HepG2 (cell line): ENCODE data around the gene SBNO2. TPM values are rescaled to one million over a fixed set of nuclear protein-coding genes. Genes with fewer than 3 reads are reported as not detected.

ENCODE experiments used
- GABPA ChIP-seq, 2 experiments: IDR thresholded peaks; 2 replicates each; pipeline ENCODE4 v1.6.1; 2011 to 2016; ENCODE audit warnings: low read depth in 2 of 2, low read length in 1 of 2, missing biosample characterization in 1 of 2, missing genetic modification characterization in 1 of 2
- LCORL ChIP-seq, 2 experiments: fragments of 450-650 bp in 1 of 2; sonication (generic) in 1 of 2; formaldehyde crosslinking in 1 of 2; IDR thresholded peaks; 2 replicates each; pipeline versions ENCODE4 v1.5.0 to v1.6.1; 2017 to 2020; ENCODE audit warnings: antibody characterized with exemption in 1 of 2, missing genetic modification reagents in 1 of 2
- MAZ ChIP-seq, 2 experiments: sonication (generic) in 1 of 2; formaldehyde crosslinking in 1 of 2; IDR thresholded peaks; 2 replicates each; pipeline versions ENCODE4 v1.5.0 to v1.6.1; 2012 to 2020; ENCODE audit warnings: low read depth in 2 of 2, mild to moderate bottlenecking in 2 of 2, borderline replicate concordance in 1 of 2, improper control_type of control experiment in 1 of 2, low read length in 1 of 2, missing genetic modification reagents in 1 of 2, moderate library complexity in 1 of 2
- MLLT10 ChIP-seq: sonication (generic); formaldehyde crosslinking; IDR thresholded peaks from 2 replicates; pipeline ENCODE4 v1.4.0; 2020; ENCODE audit warnings: missing genetic modification reagents
- PAWR ChIP-seq: sonication (generic); formaldehyde crosslinking; IDR thresholded peaks from 2 replicates; pipeline ENCODE4 v1.4.0; 2020; ENCODE audit warnings: missing genetic modification reagents, mild to moderate bottlenecking, borderline replicate concordance
- SALL2 ChIP-seq: sonication (generic); formaldehyde crosslinking; IDR thresholded peaks from 2 replicates; pipeline ENCODE4 v1.8.1; 2023; ENCODE audit warnings: mild to moderate bottlenecking, missing genetic modification reagents, inconsistent platforms
- SOX6 ChIP-seq, 2 experiments: fragments of 450-650 bp in 1 of 2; sonication (generic) in 1 of 2; formaldehyde crosslinking in 1 of 2; IDR thresholded peaks; 2 replicates each; pipeline versions ENCODE4 v1.4.0 to v1.6.1; 2017 to 2020; ENCODE audit warnings: antibody characterized with exemption in 1 of 2, mild to moderate bottlenecking in 1 of 2, missing genetic modification reagents in 1 of 2
- TEAD2 ChIP-seq: sonication (generic); formaldehyde crosslinking; IDR thresholded peaks from 2 replicates; pipeline ENCODE4 v1.9.0; 2021; ENCODE audit warnings: missing genetic modification reagents
- TEAD3 ChIP-seq: optimal IDR thresholded peaks from 2 replicates; pipeline ENCODE3; 2016; ENCODE audit warnings: borderline replicate concordance
- ZFYVE20 ChIP-seq: sonication (generic); formaldehyde crosslinking; IDR thresholded peaks from 2 replicates; pipeline ENCODE4 v1.8.0; 2023; ENCODE audit warnings: low read depth, mild to moderate bottlenecking, moderate library complexity, missing genetic modification reagents, borderline replicate concordance
- ZNF205 ChIP-seq: IDR thresholded peaks from 2 replicates; pipeline ENCODE4 v1.6.1; 2018; ENCODE audit warnings: missing biosample characterization, missing genetic modification reagents
- ZNF530 ChIP-seq: sonication (generic); formaldehyde crosslinking; IDR thresholded peaks from 2 replicates; pipeline ENCODE4 v1.5.0; 2020; ENCODE audit warnings: low read depth, mild to moderate bottlenecking, missing genetic modification reagents
- ZNF614 ChIP-seq: IDR thresholded peaks from 2 replicates; pipeline ENCODE4 v1.6.1; 2018; ENCODE audit warnings: missing biosample characterization, missing genetic modification reagents, inconsistent platforms, borderline replicate concordance
- ZNF629 ChIP-seq: sonication (generic); formaldehyde crosslinking; conservative IDR thresholded peaks from 2 replicates; pipeline ENCODE4 v1.5.0; 2020; ENCODE audit warnings: missing genetic modification reagents
- ZNF776 ChIP-seq: sonication (generic); formaldehyde crosslinking; IDR thresholded peaks from 2 replicates; pipeline ENCODE4 v1.4.0; 2020; ENCODE audit warnings: mild to moderate bottlenecking, missing genetic modification reagents
- ZSCAN21 ChIP-seq: sonication (generic); formaldehyde crosslinking; IDR thresholded peaks from 2 replicates; pipeline ENCODE4 v1.8.0; 2022; ENCODE audit warnings: mild to moderate bottlenecking, missing genetic modification reagents, moderate library complexity, borderline replicate concordance
- polyA plus RNA-seq, 8 experiments: library from polyadenylated mRNA; depleted of rRNA in 3 of 8; stranded (reverse) in 7 of 8; unstranded in 1 of 8; fragments of >200 nt; fragmentation: Illumina TruSeq in 4 of 8; extraction: Trizol in 4 of 8; gene quantifications; 2 replicates each; pipeline versions ENCODE4 v1.2.1 to v1.2.3, GENCODE V29; 2011 to 2016; ENCODE audit warnings: low read depth in 4 of 8, missing spikeins in 1 of 8, mixed read lengths in 1 of 8; ENCODE audit not compliant: insufficient read depth in 1 of 8
- total RNA-seq, 5 experiments: library from RNA; depleted of rRNA; stranded (reverse); fragments of >200 nt; fragmentation: Illumina TruSeq; extraction: Trizol; gene quantifications; 2 replicates each; pipeline ENCODE4 v1.2.3, GENCODE V29; 2016; ENCODE audit warnings: low read depth in 1 of 5
- TF ChIP-seq, protein P1 (sequence below): IDR thresholded peaks from 2 replicates; pipeline ENCODE4 v1.6.1; 2016; ENCODE audit warnings: mild to moderate bottlenecking, missing biosample characterization, missing genetic modification reagents
- TF ChIP-seq, protein P2 (sequence below): IDR thresholded peaks from 2 replicates; pipeline ENCODE4 v1.6.1; 2016; ENCODE audit warnings: missing biosample characterization, missing genetic modification reagents, low read depth
- TF ChIP-seq, protein P3 (sequence below): sonication (generic); formaldehyde crosslinking; IDR thresholded peaks from 2 replicates; pipeline ENCODE4 v1.8.1; 2023; ENCODE audit warnings: mild to moderate bottlenecking, moderate library complexity, missing genetic modification reagents
- TF ChIP-seq, protein P4 (sequence below): sonication (generic); formaldehyde crosslinking; IDR thresholded peaks from 2 replicates; pipeline ENCODE4 v1.4.0; 2020; ENCODE audit warnings: missing genetic modification reagents, mild to moderate bottlenecking, borderline replicate concordance

The SBNO2 gene
- total and polyA plus RNA-seq, 2 of the 13 experiments (the other 11 are each of a cell fraction or from before 2014, with no cell fraction given), result 8.6 to 10.4 TPM

DNA sequence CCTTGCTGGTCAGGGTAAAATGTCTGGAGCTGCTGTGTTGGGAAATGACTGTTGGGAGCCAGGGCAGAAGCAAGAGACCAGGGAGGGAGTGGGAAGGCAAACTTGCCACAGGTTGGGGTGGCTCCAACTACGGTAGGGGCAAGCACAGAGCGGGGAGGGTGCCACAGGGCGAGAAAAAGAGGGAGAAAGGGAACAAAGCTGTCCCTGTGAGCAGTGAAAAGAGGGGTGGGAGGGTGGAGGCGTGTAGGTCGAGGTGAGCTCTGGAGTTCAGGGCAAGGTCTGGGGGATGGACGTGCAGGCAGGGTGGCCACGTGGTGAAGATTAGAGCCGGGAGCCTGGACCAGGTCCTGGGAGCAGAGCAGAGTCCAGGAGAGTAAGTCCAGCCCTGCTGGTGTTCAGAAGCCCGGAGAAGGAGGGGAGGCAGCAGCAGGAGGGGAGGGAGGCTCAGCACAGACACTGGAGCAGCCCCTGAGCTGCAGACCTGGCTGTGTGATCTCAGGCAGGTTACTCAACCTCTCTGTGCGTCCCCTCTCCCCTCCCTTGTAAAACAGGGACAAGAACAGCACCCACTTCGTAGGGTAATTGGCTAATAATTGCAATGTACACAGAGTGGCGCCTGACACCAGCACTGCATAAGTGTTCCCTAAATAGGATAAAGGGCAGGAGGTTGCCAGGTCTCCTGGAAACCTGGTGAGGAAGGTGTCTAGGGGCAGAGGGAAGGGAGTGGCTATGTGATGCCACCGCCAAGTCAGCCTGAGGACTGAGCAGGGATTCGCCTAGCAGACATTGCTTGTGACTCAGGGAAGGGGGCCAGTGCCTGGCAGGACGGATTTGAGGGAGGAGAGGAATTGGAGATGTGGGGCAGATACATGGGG is 75.7 kb downstream of the SBNO2 start (continued):
- no peak for TF ChIP-seq MLLT10
- TF ChIP-seq SALL2, result peak; percentile 33; the same call in 1 of the 2 replicates
- no peak for TF ChIP-seq ZNF530 (CRISPR knock-in tag)
- no peak for TF ChIP-seq SOX6 (IDR thresholded peaks at IDR 0.05)
- peak; percentile 79 for TF ChIP-seq SOX6 (CRISPR knock-in tag; IDR thresholded peaks at IDR 0.05)
- peak; percentile 76 for TF ChIP-seq MAZ (IDR thresholded peaks at IDR 0.05; ENCODE audit: borderline replicate concordance, low read depth, low read length)
- TF ChIP-seq MAZ (CRISPR knock-in tag; IDR thresholded peaks at IDR 0.05; ENCODE audit: low read depth), result peak; percentile 80; the same call in 1 of the 2 replicates
- TF ChIP-seq, protein P1, sequence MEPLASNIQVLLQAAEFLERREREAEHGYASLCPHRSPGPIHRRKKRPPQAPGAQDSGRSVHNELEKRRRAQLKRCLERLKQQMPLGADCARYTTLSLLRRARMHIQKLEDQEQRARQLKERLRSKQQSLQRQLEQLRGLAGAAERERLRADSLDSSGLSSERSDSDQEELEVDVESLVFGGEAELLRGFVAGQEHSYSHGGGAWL (CRISPR knock-in tag), result no peak
- TF ChIP-seq ZNF614 (CRISPR knock-in tag), result no peak
- no peak; the same call in 1 of the 2 replicates for TF ChIP-seq ZNF629 (CRISPR knock-in tag)
- no peak; the same call in 1 of the 2 replicates for TF ChIP-seq ZNF776 (CRISPR knock-in tag)
- TF ChIP-seq GABPA (IDR thresholded peaks at IDR 0.05; ENCODE audit: low read depth, low read length), result no peak
- peak; percentile 51 for TF ChIP-seq GABPA (CRISPR knock-in tag; IDR thresholded peaks at IDR 0.05; ENCODE audit: low read depth)
- TF ChIP-seq TEAD2, result no peak
- TF ChIP-seq ZSCAN21, result peak; percentile 36; the same call in 1 of the 2 replicates
- TF ChIP-seq TEAD3 (CRISPR knock-in tag), result no peak
- 0 out of 2 replicates have a peak, but pooled peaks have one; percentile 17 for TF ChIP-seq ZNF205 (CRISPR knock-in tag)
- TF ChIP-seq, protein P2, sequence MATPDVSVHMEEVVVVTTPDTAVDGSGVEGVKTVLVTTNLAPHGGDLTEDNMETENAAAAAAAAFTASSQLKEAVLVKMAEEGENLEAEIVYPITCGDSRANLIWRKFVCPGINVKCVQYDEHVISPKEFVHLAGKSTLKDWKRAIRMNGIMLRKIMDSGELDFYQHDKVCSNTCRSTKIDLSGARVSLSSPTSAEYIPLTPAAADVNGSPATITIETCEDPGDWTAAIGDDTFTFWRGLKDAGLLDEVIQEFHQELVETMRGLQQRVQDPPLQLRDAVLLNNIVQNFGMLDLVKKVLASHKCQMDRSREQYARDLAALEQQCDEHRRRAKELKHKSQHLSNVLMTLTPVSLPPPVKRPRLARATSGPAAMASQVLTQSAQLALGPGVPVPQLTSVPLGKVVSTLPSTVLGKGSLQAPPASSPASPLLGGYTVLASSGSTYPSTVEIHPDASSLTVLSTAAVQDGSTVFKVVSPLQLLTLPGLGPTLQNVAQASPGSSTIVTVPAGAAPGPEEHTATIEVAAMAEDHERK (CRISPR knock-in tag), result no peak
- TF ChIP-seq PAWR (CRISPR knock-in tag), result peak; percentile 56; the same call in 1 of the 2 replicates
- TF ChIP-seq, protein P3, sequence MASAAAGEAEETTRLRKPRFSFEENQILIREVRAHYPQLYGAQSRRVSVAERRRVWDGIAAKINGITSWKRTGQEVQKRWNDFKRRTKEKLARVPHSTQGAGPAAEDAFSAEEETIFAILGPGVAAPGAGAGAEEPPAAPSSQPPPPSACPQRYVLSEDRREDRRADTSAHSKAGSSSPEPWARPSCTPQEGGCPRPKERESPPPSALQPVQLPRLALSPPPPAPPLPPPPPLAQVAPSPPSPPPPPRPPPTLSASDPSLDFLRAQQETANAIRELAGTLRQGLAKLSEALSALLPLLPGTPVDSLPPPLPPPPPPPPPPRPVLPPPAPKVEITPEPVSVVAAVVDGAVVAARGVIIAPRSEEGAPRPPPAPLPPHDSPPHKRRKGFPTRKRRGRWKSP, result 0 out of 2 replicates have a peak, but pooled peaks have one; percentile 1
- TF ChIP-seq LCORL (IDR thresholded peaks at IDR 0.05), result no peak
- TF ChIP-seq LCORL (CRISPR knock-in tag; IDR thresholded peaks at IDR 0.05), result peak; percentile 64
- TF ChIP-seq, protein P4, sequence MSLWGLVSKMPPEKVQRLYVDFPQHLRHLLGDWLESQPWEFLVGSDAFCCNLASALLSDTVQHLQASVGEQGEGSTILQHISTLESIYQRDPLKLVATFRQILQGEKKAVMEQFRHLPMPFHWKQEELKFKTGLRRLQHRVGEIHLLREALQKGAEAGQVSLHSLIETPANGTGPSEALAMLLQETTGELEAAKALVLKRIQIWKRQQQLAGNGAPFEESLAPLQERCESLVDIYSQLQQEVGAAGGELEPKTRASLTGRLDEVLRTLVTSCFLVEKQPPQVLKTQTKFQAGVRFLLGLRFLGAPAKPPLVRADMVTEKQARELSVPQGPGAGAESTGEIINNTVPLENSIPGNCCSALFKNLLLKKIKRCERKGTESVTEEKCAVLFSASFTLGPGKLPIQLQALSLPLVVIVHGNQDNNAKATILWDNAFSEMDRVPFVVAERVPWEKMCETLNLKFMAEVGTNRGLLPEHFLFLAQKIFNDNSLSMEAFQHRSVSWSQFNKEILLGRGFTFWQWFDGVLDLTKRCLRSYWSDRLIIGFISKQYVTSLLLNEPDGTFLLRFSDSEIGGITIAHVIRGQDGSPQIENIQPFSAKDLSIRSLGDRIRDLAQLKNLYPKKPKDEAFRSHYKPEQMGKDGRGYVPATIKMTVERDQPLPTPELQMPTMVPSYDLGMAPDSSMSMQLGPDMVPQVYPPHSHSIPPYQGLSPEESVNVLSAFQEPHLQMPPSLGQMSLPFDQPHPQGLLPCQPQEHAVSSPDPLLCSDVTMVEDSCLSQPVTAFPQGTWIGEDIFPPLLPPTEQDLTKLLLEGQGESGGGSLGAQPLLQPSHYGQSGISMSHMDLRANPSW (CRISPR knock-in tag), result no peak
- no peak for TF ChIP-seq ZFYVE20 (CRISPR knock-in tag)
